ENCODE measurements around the gene AGAP1.

GRCh38 chr2:235979753-235980435 is 486.1 kb downstream of the AGAP1 start:
- TF ChIP-seq, protein P1, sequence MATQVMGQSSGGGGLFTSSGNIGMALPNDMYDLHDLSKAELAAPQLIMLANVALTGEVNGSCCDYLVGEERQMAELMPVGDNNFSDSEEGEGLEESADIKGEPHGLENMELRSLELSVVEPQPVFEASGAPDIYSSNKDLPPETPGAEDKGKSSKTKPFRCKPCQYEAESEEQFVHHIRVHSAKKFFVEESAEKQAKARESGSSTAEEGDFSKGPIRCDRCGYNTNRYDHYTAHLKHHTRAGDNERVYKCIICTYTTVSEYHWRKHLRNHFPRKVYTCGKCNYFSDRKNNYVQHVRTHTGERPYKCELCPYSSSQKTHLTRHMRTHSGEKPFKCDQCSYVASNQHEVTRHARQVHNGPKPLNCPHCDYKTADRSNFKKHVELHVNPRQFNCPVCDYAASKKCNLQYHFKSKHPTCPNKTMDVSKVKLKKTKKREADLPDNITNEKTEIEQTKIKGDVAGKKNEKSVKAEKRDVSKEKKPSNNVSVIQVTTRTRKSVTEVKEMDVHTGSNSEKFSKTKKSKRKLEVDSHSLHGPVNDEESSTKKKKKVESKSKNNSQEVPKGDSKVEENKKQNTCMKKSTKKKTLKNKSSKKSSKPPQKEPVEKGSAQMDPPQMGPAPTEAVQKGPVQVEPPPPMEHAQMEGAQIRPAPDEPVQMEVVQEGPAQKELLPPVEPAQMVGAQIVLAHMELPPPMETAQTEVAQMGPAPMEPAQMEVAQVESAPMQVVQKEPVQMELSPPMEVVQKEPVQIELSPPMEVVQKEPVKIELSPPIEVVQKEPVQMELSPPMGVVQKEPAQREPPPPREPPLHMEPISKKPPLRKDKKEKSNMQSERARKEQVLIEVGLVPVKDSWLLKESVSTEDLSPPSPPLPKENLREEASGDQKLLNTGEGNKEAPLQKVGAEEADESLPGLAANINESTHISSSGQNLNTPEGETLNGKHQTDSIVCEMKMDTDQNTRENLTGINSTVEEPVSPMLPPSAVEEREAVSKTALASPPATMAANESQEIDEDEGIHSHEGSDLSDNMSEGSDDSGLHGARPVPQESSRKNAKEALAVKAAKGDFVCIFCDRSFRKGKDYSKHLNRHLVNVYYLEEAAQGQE (IDR thresholded peaks at IDR 0.05): no peak
- TF ChIP-seq CTCF (IDR thresholded peaks at IDR 0.05; ENCODE audit: low read depth, low read length, missing input control): no peak
- no peak for TF ChIP-seq YY1 (IDR thresholded peaks at IDR 0.05)
- TF ChIP-seq, protein P2, sequence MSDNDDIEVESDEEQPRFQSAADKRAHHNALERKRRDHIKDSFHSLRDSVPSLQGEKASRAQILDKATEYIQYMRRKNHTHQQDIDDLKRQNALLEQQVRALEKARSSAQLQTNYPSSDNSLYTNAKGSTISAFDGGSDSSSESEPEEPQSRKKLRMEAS (IDR thresholded peaks at IDR 0.05): no peak
- TF ChIP-seq TAF1 (conservative IDR thresholded peaks at IDR 0.05): no peak
- no peak for TF ChIP-seq SP1 (IDR thresholded peaks at IDR 0.05)
- TF ChIP-seq ZBTB33 (IDR thresholded peaks at IDR 0.05): no peak
- TF ChIP-seq, protein P3, sequence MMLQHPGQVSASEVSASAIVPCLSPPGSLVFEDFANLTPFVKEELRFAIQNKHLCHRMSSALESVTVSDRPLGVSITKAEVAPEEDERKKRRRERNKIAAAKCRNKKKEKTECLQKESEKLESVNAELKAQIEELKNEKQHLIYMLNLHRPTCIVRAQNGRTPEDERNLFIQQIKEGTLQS (IDR thresholded peaks at IDR 0.05): no peak
- no peak for TF ChIP-seq RAD21 (IDR thresholded peaks at IDR 0.05)
- no peak for TF ChIP-seq HNF4A (conservative IDR thresholded peaks at IDR 0.05)
- no peak for TF ChIP-seq JUND (IDR thresholded peaks at IDR 0.05)
- TF ChIP-seq EGR1 (IDR thresholded peaks at IDR 0.05; ENCODE audit: low read depth in 2 of 2): no peak
- no peak for TF ChIP-seq FOXA1 (IDR thresholded peaks at IDR 0.05)

All from liver (tissue), 3 donors.